IMR-90 (cell line): ENCODE results near the gene GRM5. TPM values are rescaled to one million over a fixed set of nuclear protein-coding genes. Genes with fewer than 3 reads are reported as not detected.

Experiments used
- ATAC-seq: fragments of 200-7000 bp; cut with Tn5 transposase; 2 replicates; pipeline ENCODE4 v1.9.1; 2020; ENCODE audit warnings: low read depth, mild to moderate bottlenecking, moderate library complexity
- BruUV-seq: library from RNA; stranded (reverse); fragments of 400-500 nt; replicated peaks from 2 replicates; lab custom pipeline; 2021; lab: Mats Ljungman, UMichigan
- CTCF ChIA-PET: fragments of 300-600 bp; formaldehyde crosslinking; extraction: SDS; loops from one replicate; lab custom pipeline; 2021; ENCODE audit warnings: antibody characterized with exemption; lab: Yijun Ruan, JAX
- POLR2A ChIA-PET: fragments of 300-600 bp; sonication (Branson Sonifier 250); formaldehyde crosslinking; loops from one replicate; lab custom pipeline; 2022; ENCODE audit warnings: antibody characterized with exemption; ENCODE audit not compliant: unreplicated experiment; lab: Charles Lee
- DNase-seq: peaks from one replicate; pipeline ENCODE4 v3.0.0; 2013
- H2AFZ ChIP-seq: replicated peaks from 2 replicates; pipeline ENCODE3; 2013; ENCODE audit warnings: low read length, mild to moderate bottlenecking; ENCODE audit not compliant: poor library complexity
- H2AK5ac ChIP-seq: 2 replicates; pipeline ENCODE4 v1.6.1; 2013; ENCODE audit warnings: low read depth, low read length, inconsistent platforms
- H2AK9ac ChIP-seq: replicated peaks from 2 replicates; pipeline ENCODE3; 2013; ENCODE audit warnings: mild to moderate bottlenecking, low read depth, low read length, moderate library complexity; ENCODE audit not compliant: poor library complexity
- H2BK120ac ChIP-seq: 2 replicates; pipeline ENCODE4 v1.6.1; 2013; ENCODE audit warnings: low read depth, low read length, inconsistent platforms
- H2BK15ac ChIP-seq: 3 replicates; pipeline ENCODE4 v1.6.1; 2013; ENCODE audit warnings: low read depth, low read length, inconsistent platforms
- H2BK20ac ChIP-seq: 2 replicates; pipeline ENCODE4 v1.6.1; 2013; ENCODE audit warnings: low read depth, mild to moderate bottlenecking, inconsistent platforms, low read length, moderate library complexity
- H2BK5ac ChIP-seq: 2 replicates; pipeline ENCODE4 v1.6.1; 2013; ENCODE audit warnings: mild to moderate bottlenecking, low read depth, low read length, inconsistent platforms; ENCODE audit not compliant: poor library complexity, severe bottlenecking
- H3K14ac ChIP-seq: replicated peaks from 2 replicates; pipeline ENCODE4 v1.6.1; 2013; ENCODE audit warnings: low read depth, low read length, inconsistent platforms
- H3K18ac ChIP-seq: 2 replicates; pipeline ENCODE4 v1.6.1; 2013; ENCODE audit warnings: low read depth, low read length, control low read depth
- H3K23ac ChIP-seq: 2 replicates; pipeline ENCODE4 v1.6.1; 2013; ENCODE audit warnings: low read depth, low read length, inconsistent platforms
- H3K27ac ChIP-seq: 2 replicates; pipeline ENCODE4 v1.5.1; 2013; ENCODE audit warnings: mild to moderate bottlenecking, control low read depth, low read length; ENCODE audit not compliant: insufficient read depth
- H3K27me3 ChIP-seq: 2 replicates; pipeline ENCODE4 v1.6.1; 2013; ENCODE audit warnings: low read length; ENCODE audit not compliant: control insufficient read depth, insufficient read depth
- H3K36me3 ChIP-seq: 2 replicates; pipeline ENCODE4 v1.6.1; 2013; ENCODE audit warnings: low read length, mixed read lengths; ENCODE audit not compliant: control insufficient read depth, insufficient read depth
- H3K4ac ChIP-seq: 2 replicates; pipeline ENCODE4 v1.6.1; 2013; ENCODE audit warnings: low read depth, low read length, inconsistent platforms
- H3K4me1 ChIP-seq: 2 replicates; pipeline ENCODE4 v1.6.1; 2013; ENCODE audit warnings: low read length, mixed read lengths; ENCODE audit not compliant: control insufficient read depth, insufficient read depth
- H3K4me2 ChIP-seq: 2 replicates; pipeline ENCODE4 v1.6.1; 2013; ENCODE audit warnings: low read depth, mild to moderate bottlenecking, control low read depth, low read length, moderate library complexity
- H3K4me3 ChIP-seq: 2 replicates; pipeline ENCODE4 v1.5.1; 2013; ENCODE audit warnings: low read depth, mild to moderate bottlenecking, control low read depth, low read length, moderate library complexity; ENCODE audit not compliant: insufficient read depth
- H3K56ac ChIP-seq: 2 replicates; pipeline ENCODE4 v1.6.1; 2013; ENCODE audit warnings: low read length, inconsistent platforms; ENCODE audit not compliant: insufficient read depth; ENCODE audit errors: extremely low read depth
- H3K79me1 ChIP-seq, 2 experiments: 2 replicates each; pipeline ENCODE4 v1.6.1; 2013; ENCODE audit warnings: low read length in 2 of 2, inconsistent platforms in 1 of 2, low read depth in 1 of 2
- H3K9ac ChIP-seq: 2 replicates; pipeline ENCODE4 v1.6.1; 2013; ENCODE audit warnings: low read depth, low read length, control low read depth
- H3K9me1 ChIP-seq: 2 replicates; pipeline ENCODE4 v1.6.1; 2013; ENCODE audit warnings: low read length, inconsistent platforms; ENCODE audit not compliant: insufficient read depth
- H3K9me3 ChIP-seq: 2 replicates; pipeline ENCODE4 v1.6.1; 2013; ENCODE audit warnings: low read length; ENCODE audit not compliant: control insufficient read depth, insufficient read depth
- H4K20me1 ChIP-seq: 2 replicates; pipeline ENCODE4 v1.6.1; 2013; ENCODE audit warnings: low read length, inconsistent platforms; ENCODE audit not compliant: insufficient read depth
- H4K5ac ChIP-seq: 2 replicates; pipeline ENCODE4 v1.6.1; 2013; ENCODE audit warnings: mild to moderate bottlenecking, low read depth, low read length, control low read depth
- H4K8ac ChIP-seq, 2 experiments: 2 replicates each; pipeline ENCODE4 v1.6.1; 2013; ENCODE audit warnings: low read depth in 2 of 2, low read length in 2 of 2, control low read depth in 1 of 2, inconsistent platforms in 1 of 2
- H4K91ac ChIP-seq: 2 replicates; pipeline ENCODE4 v1.6.1; 2013; ENCODE audit warnings: low read depth, low read length, inconsistent platforms; ENCODE audit not compliant: insufficient read depth
- BHLHE40 ChIP-seq: fragments of 150-350 bp; IDR thresholded peaks from 2 replicates; pipeline ENCODE4 v1.6.1; 2016; ENCODE audit warnings: mild to moderate bottlenecking, low read depth, low read length
- CEBPB ChIP-seq: IDR thresholded peaks from 2 replicates; pipeline ENCODE4 v1.6.1; 2012; ENCODE audit warnings: low read depth, low read length, improper control_type of control experiment
- CTCF ChIP-seq: conservative IDR thresholded peaks from 2 replicates; pipeline ENCODE4 v1.5.1; 2012; ENCODE audit warnings: mild to moderate bottlenecking, low read depth, low read length, improper control_type of control experiment
- ELK1 ChIP-seq: fragments of 150-350 bp; IDR thresholded peaks from 2 replicates; pipeline ENCODE4 v1.6.1; 2016; ENCODE audit warnings: low read depth, mild to moderate bottlenecking, low read length, moderate library complexity, borderline replicate concordance
- FOS ChIP-seq: fragments of 150-350 bp; IDR thresholded peaks from 2 replicates; pipeline ENCODE4 v1.6.1; 2016; ENCODE audit warnings: low read depth, low read length
- MAFK ChIP-seq: IDR thresholded peaks from 2 replicates; pipeline ENCODE4 v1.6.1; 2012; ENCODE audit warnings: low read depth, low read length, improper control_type of control experiment
- MAZ ChIP-seq: IDR thresholded peaks from 2 replicates; pipeline ENCODE4 v1.6.1; 2012; ENCODE audit warnings: low read depth, mild to moderate bottlenecking, low read length, improper control_type of control experiment, moderate library complexity, borderline replicate concordance
- NFE2L2 ChIP-seq: fragments of 150-350 bp; IDR thresholded peaks from 2 replicates; pipeline ENCODE4 v1.6.1; 2016; ENCODE audit warnings: low read depth, mild to moderate bottlenecking, low read length
- RAD21 ChIP-seq: IDR thresholded peaks from 2 replicates; pipeline ENCODE4 v1.6.1; 2012; ENCODE audit warnings: low read length, improper control_type of control experiment
- RCOR1 ChIP-seq: IDR thresholded peaks from 2 replicates; pipeline ENCODE4 v1.6.1; 2012; ENCODE audit warnings: mild to moderate bottlenecking, low read length, improper control_type of control experiment; ENCODE audit not compliant: insufficient replicate concordance
- RFX5 ChIP-seq: IDR thresholded peaks from 2 replicates; pipeline ENCODE4 v1.8.0; 2012; ENCODE audit warnings: low read depth, mild to moderate bottlenecking, low read length, moderate library complexity
- SMC3 ChIP-seq: fragments of 150-350 bp; IDR thresholded peaks from 2 replicates; pipeline ENCODE4 v1.6.1; 2016; ENCODE audit warnings: low read depth, mild to moderate bottlenecking, antibody characterized with exemption, low read length, moderate library complexity
- WGBS, 2 experiments: methylation state at CpG; one replicate each; pipeline versions ENCODE4 v1.1.5 to v1.1.7; 2013; ENCODE audit warnings: missing lambda C conversion rate in 2 of 2; ENCODE audit not compliant: insufficient read length in 1 of 2; ENCODE audit errors: extremely low coverage in 2 of 2; 5-methylcytosine and 5-hydroxymethylcytosine counted together
- dilution Hi-C: fragments of 300-500 bp; cut with HindIII; formaldehyde crosslinking; loops from one replicate; pipeline ENCODE4 v1.14.3; 2018; ENCODE audit warnings: low sequenced_read_pairs; ENCODE audit not compliant: unreplicated experiment
- in situ Hi-C: fragments of 300-500 bp; cut with MboI; formaldehyde crosslinking; loops from 3 replicates; pipeline ENCODE4 v1.14.3; 2019; ENCODE audit warnings: low sequenced_read_pairs, inconsistent platforms, mixed read lengths
- intact Hi-C: fragments of 100-400 bp; cut with micrococcal nuclease; formaldehyde crosslinking; loops from 2 replicates; pipeline ENCODE4 v1.10.0; 2022
- polyA plus RNA-seq, 3 experiments: library from polyadenylated mRNA; depleted of rRNA; stranded (reverse); fragments of >200 nt; gene quantifications; 2 replicates each; pipeline ENCODE4 v1.2.3, GENCODE V29; 2012; ENCODE audit warnings: low replicate concordance in 1 of 3
- total RNA-seq: library from RNA; depleted of rRNA; stranded (reverse); fragments of >200 nt; gene quantifications from 2 replicates; pipeline ENCODE4 v1.2.3, GENCODE V29; 2012

The GRM5 gene
- total and polyA plus RNA-seq, 2 of the 4 experiments (the other 2 are of a cell fraction) = under 0.01 TPM

- Histone ChIP-seq H3K79me1 (no peaks in the 10 kb centered on the region), H2BK15ac (no peak overlapping the region), H2BK5ac (no peak overlapping the region), H3K14ac (0 out of 2 replicates have a peak overlapping the region, but pooled peaks have one; percentile 18), H3K27me3 (no peaks in the 10 kb centered on the region), H4K20me1 (no peaks in the 10 kb centered on the region), H3K4me3 (no peak overlapping the region), H3K18ac (0 out of 2 replicates have a peak overlapping the region, but pooled peaks have one; percentile 43), H2AK9ac (no peak overlapping the region), H2BK20ac (peak overlapping the region; percentile 38), H2AFZ (no peak overlapping the region), H3K4me2 (no peak overlapping the region), H3K9me1 (no peaks in the 10 kb centered on the region), H3K56ac (no peak overlapping the region), H2BK120ac (peak overlapping the region; percentile 26; the same call in 1 of the 2 replicates), H3K23ac (no peak overlapping the region), H2AK5ac (no peak overlapping the region), H3K9ac (no peak overlapping the region), H3K36me3 (no peaks in the 10 kb centered on the region), H3K9me3 (no peaks in the 10 kb centered on the region), H3K4ac (peak overlapping the region; percentile 3; the same call in 1 of the 2 replicates), H3K4me1 (peaks cover 4% of the 10 kb centered on the region; the same call in 1 of the 2 replicates), H4K5ac (no peak overlapping the region), H3K27ac (no peak overlapping the region), H4K8ac (no peak overlapping the region), H4K91ac (peak overlapping the region; percentile 23; the same call in 1 of the 2 replicates)
- DNase-seq (peak; percentile 47), ATAC-seq (peak; percentile 38; the same call in 1 of the 2 replicates)
- ChIA-PET POLR2A (no interaction called here), CTCF (no interaction called here)
- no CpG with 5 or more reads among the region's 2 CpGs for WGBS, 2 experiments
- in situ Hi-C loops = no loop called here
- no TSS peak for BruUV-seq
- TF ChIP-seq RFX5 (no peak), CTCF (no peak), MAFK (no peak), RCOR1 (no peak), RAD21 (no peak), NFE2L2 (no peak), CEBPB (no peak), ELK1 (no peak), BHLHE40 (no peak), MAZ (no peak), FOS (no peak), SMC3 (no peak)
- intact Hi-C loops = loop anchor here (5.0 kb wide), 1 partner anchor 227 kb away; no protein-coding TSS in a partner anchor
- dilution Hi-C loops = no loop called here
Observed at GRCh38 chr11:88629496-88629895, 436.3 kb downstream of the GRM5 start.
